Measurements from ENCODE around the gene CFAP157.

Gene CFAP157

GRCh38 chr9:127706836-127707241 lies at the start of gene CFAP157:
Gene CFAP157, plus strand, starts transcription at chr9:127706988. Its CDS starts 44 bp downstream, at chr9:127707032.
- DNase-seq (ENCODE audit: low spot score) = no peak

GRCh38 chr9:127658428-127658827 lies 48.4 kb upstream of the CFAP157 start:
- no peak for DNase-seq (ENCODE audit: low spot score)

GRCh38 chr9:127660886-127661741 lies 45.7 kb upstream of the CFAP157 start:
- DNase-seq (ENCODE audit: low spot score) = no peak

GRCh38 chr9:127662617-127663016 lies 44.2 kb upstream of the CFAP157 start:
- no peak for DNase-seq (ENCODE audit: low spot score)

- no peak for DNase-seq (ENCODE audit: low spot score)
These were observed 42.5 kb upstream of the CFAP157 start for GRCh38 chr9:127664324-127664677.

- peak; percentile 64 for DNase-seq (ENCODE audit: low spot score)
These were observed 41.9 kb upstream of the CFAP157 start for GRCh38 chr9:127664678-127665507.

GRCh38 chr9:127667127-127667844 lies 39.5 kb upstream of the CFAP157 start:
- DNase-seq (ENCODE audit: low spot score) = no peak

GRCh38 chr9:127667906-127668305 lies 38.9 kb upstream of the CFAP157 start:
- DNase-seq (ENCODE audit: low spot score) = no peak

GRCh38 chr9:127673234-127673633 lies 33.6 kb upstream of the CFAP157 start:
- no peak for DNase-seq (ENCODE audit: low spot score)

GRCh38 chr9:127676638-127677037 lies 30.1 kb upstream of the CFAP157 start:
- DNase-seq (ENCODE audit: low spot score) = no peak

GRCh38 chr9:127679506-127679905 lies 27.3 kb upstream of the CFAP157 start:
- DNase-seq (ENCODE audit: low spot score) = no peak

- no peak for DNase-seq (ENCODE audit: low spot score)
These were observed 26.6 kb upstream of the CFAP157 start for GRCh38 chr9:127680226-127680625.

GRCh38 chr9:127680846-127681245 lies 25.9 kb upstream of the CFAP157 start:
- DNase-seq (ENCODE audit: low spot score) = no peak

GRCh38 chr9:127682351-127683136 lies 24.2 kb upstream of the CFAP157 start:
- DNase-seq (ENCODE audit: low spot score) = no peak

GRCh38 chr9:127683723-127684122 lies 23.1 kb upstream of the CFAP157 start:
- DNase-seq (ENCODE audit: low spot score) = peak; percentile 74

- DNase-seq (ENCODE audit: low spot score) = peak; percentile 82
These were observed 22.2 kb upstream of the CFAP157 start for GRCh38 chr9:127684576-127684975.

GRCh38 chr9:127686461-127687393 lies 20.1 kb upstream of the CFAP157 start:
- no peak for DNase-seq (ENCODE audit: low spot score)

- DNase-seq (ENCODE audit: low spot score) = no peak
These were observed 17.3 kb upstream of the CFAP157 start for GRCh38 chr9:127689329-127690000.

GRCh38 chr9:127690735-127691134 lies 16.1 kb upstream of the CFAP157 start:
- DNase-seq (ENCODE audit: low spot score) = no peak

- no peak for DNase-seq (ENCODE audit: low spot score)
These were observed 14.7 kb upstream of the CFAP157 start for GRCh38 chr9:127692071-127692470.
